GM23338 (cell line): Measurements from ENCODE around the gene SEMA3E. TPM values are rescaled to one million over a fixed set of nuclear protein-coding genes. Genes with fewer than 3 reads are reported as not detected.

ENCODE experiments used
- ATAC-seq: fragments of 200-7000 bp; cut with Tn5 transposase; 3 replicates; pipeline ENCODE4 v1.9.1; 2020
- DNase-seq: peaks from one replicate; pipeline ENCODE4 v3.0.0-alpha.2; 2015; ENCODE audit warnings: low spot score
- H2AFZ ChIP-seq: fragments of 200-600 bp; sonication (generic); 2 replicates; pipeline ENCODE4 v1.8.0; 2016; ENCODE audit warnings: antibody characterized with exemption, mild to moderate bottlenecking, moderate library complexity
- H3F3A ChIP-seq: fragments of 200-600 bp; sonication (generic); replicated peaks from 2 replicates; pipeline ENCODE4 v1.8.0; 2017; ENCODE audit warnings: antibody characterized with exemption, mixed run types, low read depth
- H3K27ac ChIP-seq: fragments of 200-600 bp; sonication (generic); 2 replicates; pipeline ENCODE4 v1.6.1; 2016; ENCODE audit warnings: low read depth
- H3K27me3 ChIP-seq: fragments of 200-600 bp; sonication (generic); 2 replicates; pipeline ENCODE4 v1.8.0; 2016; ENCODE audit warnings: mild to moderate bottlenecking, mixed run types, moderate library complexity; ENCODE audit not compliant: insufficient read depth
- H3K36me3 ChIP-seq: fragments of 200-600 bp; sonication (generic); 2 replicates; pipeline ENCODE4 v1.8.0; 2016; ENCODE audit warnings: mild to moderate bottlenecking; ENCODE audit not compliant: insufficient read depth
- H3K4me1 ChIP-seq: fragments of 200-600 bp; sonication (generic); 2 replicates; pipeline ENCODE4 v1.8.0; 2016; ENCODE audit warnings: mild to moderate bottlenecking, moderate library complexity; ENCODE audit not compliant: insufficient read depth
- H3K4me2 ChIP-seq: fragments of 200-600 bp; sonication (generic); 2 replicates; pipeline ENCODE4 v1.7.1; 2017; ENCODE audit warnings: mixed run types
- H3K4me3 ChIP-seq: fragments of 200-600 bp; sonication (generic); 2 replicates; pipeline ENCODE4 v1.6.1; 2016; ENCODE audit warnings: mixed run types
- H3K79me2 ChIP-seq: fragments of 200-600 bp; sonication (generic); replicated peaks from 2 replicates; pipeline ENCODE4 v1.8.0; 2017; ENCODE audit warnings: mild to moderate bottlenecking; ENCODE audit not compliant: insufficient read depth
- H3K9me2 ChIP-seq: fragments of 200-600 bp; sonication (generic); 2 replicates; pipeline ENCODE4 v1.8.0; 2017; ENCODE audit not compliant: insufficient read depth
- H4K20me1 ChIP-seq: fragments of 200-600 bp; sonication (generic); replicated peaks from 2 replicates; pipeline ENCODE4 v1.8.0; 2017; ENCODE audit warnings: mild to moderate bottlenecking; ENCODE audit not compliant: insufficient read depth
- H3K27ac Mint-ChIP-seq: 2 replicates; pipeline ENCODE4 v1.8.0; 2020; ENCODE audit warnings: inconsistent platforms, mild to moderate bottlenecking, moderate library complexity, mixed read lengths
- H3K27me3 Mint-ChIP-seq: 3 replicates; pipeline ENCODE4 v1.8.0; 2022; ENCODE audit warnings: low read depth, mild to moderate bottlenecking, moderate library complexity, mixed read lengths, inconsistent platforms; ENCODE audit not compliant: insufficient read depth, poor library complexity
- H3K36me3 Mint-ChIP-seq: 3 replicates; pipeline ENCODE4 v1.8.0; 2021; ENCODE audit warnings: low read depth, mild to moderate bottlenecking, inconsistent platforms, moderate library complexity, mixed read lengths
- H3K4me1 Mint-ChIP-seq: 3 replicates; pipeline ENCODE4 v1.8.0; 2020; ENCODE audit warnings: mild to moderate bottlenecking, inconsistent platforms, mixed read lengths
- H3K4me3 Mint-ChIP-seq: 3 replicates; pipeline ENCODE4 v1.8.0; 2021; ENCODE audit warnings: moderate library complexity, mild to moderate bottlenecking, inconsistent platforms, mixed read lengths
- H3K9me3 Mint-ChIP-seq: 3 replicates; pipeline ENCODE4 v1.8.0; 2020; ENCODE audit warnings: moderate library complexity, mild to moderate bottlenecking, inconsistent platforms, mixed read lengths
- NANOG ChIP-seq: IDR thresholded peaks from 2 replicates; pipeline ENCODE4 v1.6.1; 2016; ENCODE audit warnings: antibody characterized with exemption, borderline replicate concordance
- ZNF114 ChIP-seq: fragments of 250-450 bp; sonication (Bioruptor Pico); IDR thresholded peaks from 2 replicates; pipeline ENCODE4 v1.5.0; 2020; ENCODE audit warnings: mild to moderate bottlenecking, moderate library complexity
- polyA plus RNA-seq: library from polyadenylated mRNA; unstranded; fragments of >200 nt; fragmentation: Nextera tagmentation; extraction: Ambion mirVana; gene quantifications from 2 replicates; pipeline ENCODE4 v1.2.1, GENCODE V29; 2016
- total RNA-seq: library from RNA; depleted of rRNA; stranded (reverse); fragments of >200 nt; shearing (Covaris generic); gene quantifications from 2 replicates; pipeline ENCODE4 v1.2.3, GENCODE V29; 2014
- TF ChIP-seq, protein P1 (sequence below), 2 experiments: fragments of 200-600 bp in 1 of 2; sonication (generic) in 1 of 2; conservative IDR thresholded peaks; 2 replicates each; pipeline versions ENCODE4 v1.5.1 to v1.6.1; 2016 to 2017; ENCODE audit warnings: antibody characterized with exemption in 2 of 2, low read depth in 2 of 2, mild to moderate bottlenecking in 2 of 2, moderate library complexity in 1 of 2
- TF ChIP-seq, protein P2 (sequence below): fragments of 250-450 bp; sonication (Bioruptor Pico); IDR thresholded peaks from 2 replicates; pipeline ENCODE4 v1.5.0; 2020; ENCODE audit warnings: mild to moderate bottlenecking, moderate library complexity
- TF ChIP-seq, protein P3 (sequence below): IDR thresholded peaks from 2 replicates; pipeline ENCODE4 v1.6.1; 2016; ENCODE audit warnings: antibody characterized with exemption

The SEMA3E gene
- total and polyA plus RNA-seq, 2 experiments from 2014 or later, result 5.4 to 15.7 TPM

DNA sequence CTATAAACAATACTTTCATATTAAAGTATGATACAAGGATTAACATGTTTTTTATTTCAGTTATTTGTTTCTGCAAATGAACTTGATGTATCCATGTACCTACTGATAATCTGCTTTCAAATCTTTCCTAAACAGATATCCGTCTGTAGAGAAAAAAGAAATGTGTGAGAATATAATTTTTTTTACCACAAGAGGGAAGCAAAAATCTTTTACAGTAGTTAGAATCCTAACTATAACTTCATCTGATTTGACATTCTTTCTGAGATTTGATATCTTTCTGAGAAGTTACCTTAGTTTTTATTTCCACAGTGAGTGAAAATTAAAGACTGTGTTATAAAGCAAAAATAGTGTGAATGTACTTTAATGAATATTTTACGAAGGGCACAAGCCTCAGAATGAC, 282.3 kb downstream of the SEMA3E start:
- Mint-ChIP-seq H3K9me3 (no peaks in the 10 kb centered on the region), H3K27me3 (peaks cover under 1% of the 10 kb centered on the region), H3K4me1 (peaks cover 1% of the 10 kb centered on the region; the same call in 1 of the 3 replicates), H3K27ac (no peak overlapping the region), H3K4me3 (no peak overlapping the region), H3K36me3 (no peaks in the 10 kb centered on the region)
- TF ChIP-seq, protein P1, sequence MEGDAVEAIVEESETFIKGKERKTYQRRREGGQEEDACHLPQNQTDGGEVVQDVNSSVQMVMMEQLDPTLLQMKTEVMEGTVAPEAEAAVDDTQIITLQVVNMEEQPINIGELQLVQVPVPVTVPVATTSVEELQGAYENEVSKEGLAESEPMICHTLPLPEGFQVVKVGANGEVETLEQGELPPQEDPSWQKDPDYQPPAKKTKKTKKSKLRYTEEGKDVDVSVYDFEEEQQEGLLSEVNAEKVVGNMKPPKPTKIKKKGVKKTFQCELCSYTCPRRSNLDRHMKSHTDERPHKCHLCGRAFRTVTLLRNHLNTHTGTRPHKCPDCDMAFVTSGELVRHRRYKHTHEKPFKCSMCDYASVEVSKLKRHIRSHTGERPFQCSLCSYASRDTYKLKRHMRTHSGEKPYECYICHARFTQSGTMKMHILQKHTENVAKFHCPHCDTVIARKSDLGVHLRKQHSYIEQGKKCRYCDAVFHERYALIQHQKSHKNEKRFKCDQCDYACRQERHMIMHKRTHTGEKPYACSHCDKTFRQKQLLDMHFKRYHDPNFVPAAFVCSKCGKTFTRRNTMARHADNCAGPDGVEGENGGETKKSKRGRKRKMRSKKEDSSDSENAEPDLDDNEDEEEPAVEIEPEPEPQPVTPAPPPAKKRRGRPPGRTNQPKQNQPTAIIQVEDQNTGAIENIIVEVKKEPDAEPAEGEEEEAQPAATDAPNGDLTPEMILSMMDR (conservative IDR thresholded peaks at IDR 0.05; ENCODE audit: low read depth in 2 of 2), result peak in 1 of 2 experiments; percentile 65; a peak in 3 of 4 replicates
- TF ChIP-seq, protein P2, sequence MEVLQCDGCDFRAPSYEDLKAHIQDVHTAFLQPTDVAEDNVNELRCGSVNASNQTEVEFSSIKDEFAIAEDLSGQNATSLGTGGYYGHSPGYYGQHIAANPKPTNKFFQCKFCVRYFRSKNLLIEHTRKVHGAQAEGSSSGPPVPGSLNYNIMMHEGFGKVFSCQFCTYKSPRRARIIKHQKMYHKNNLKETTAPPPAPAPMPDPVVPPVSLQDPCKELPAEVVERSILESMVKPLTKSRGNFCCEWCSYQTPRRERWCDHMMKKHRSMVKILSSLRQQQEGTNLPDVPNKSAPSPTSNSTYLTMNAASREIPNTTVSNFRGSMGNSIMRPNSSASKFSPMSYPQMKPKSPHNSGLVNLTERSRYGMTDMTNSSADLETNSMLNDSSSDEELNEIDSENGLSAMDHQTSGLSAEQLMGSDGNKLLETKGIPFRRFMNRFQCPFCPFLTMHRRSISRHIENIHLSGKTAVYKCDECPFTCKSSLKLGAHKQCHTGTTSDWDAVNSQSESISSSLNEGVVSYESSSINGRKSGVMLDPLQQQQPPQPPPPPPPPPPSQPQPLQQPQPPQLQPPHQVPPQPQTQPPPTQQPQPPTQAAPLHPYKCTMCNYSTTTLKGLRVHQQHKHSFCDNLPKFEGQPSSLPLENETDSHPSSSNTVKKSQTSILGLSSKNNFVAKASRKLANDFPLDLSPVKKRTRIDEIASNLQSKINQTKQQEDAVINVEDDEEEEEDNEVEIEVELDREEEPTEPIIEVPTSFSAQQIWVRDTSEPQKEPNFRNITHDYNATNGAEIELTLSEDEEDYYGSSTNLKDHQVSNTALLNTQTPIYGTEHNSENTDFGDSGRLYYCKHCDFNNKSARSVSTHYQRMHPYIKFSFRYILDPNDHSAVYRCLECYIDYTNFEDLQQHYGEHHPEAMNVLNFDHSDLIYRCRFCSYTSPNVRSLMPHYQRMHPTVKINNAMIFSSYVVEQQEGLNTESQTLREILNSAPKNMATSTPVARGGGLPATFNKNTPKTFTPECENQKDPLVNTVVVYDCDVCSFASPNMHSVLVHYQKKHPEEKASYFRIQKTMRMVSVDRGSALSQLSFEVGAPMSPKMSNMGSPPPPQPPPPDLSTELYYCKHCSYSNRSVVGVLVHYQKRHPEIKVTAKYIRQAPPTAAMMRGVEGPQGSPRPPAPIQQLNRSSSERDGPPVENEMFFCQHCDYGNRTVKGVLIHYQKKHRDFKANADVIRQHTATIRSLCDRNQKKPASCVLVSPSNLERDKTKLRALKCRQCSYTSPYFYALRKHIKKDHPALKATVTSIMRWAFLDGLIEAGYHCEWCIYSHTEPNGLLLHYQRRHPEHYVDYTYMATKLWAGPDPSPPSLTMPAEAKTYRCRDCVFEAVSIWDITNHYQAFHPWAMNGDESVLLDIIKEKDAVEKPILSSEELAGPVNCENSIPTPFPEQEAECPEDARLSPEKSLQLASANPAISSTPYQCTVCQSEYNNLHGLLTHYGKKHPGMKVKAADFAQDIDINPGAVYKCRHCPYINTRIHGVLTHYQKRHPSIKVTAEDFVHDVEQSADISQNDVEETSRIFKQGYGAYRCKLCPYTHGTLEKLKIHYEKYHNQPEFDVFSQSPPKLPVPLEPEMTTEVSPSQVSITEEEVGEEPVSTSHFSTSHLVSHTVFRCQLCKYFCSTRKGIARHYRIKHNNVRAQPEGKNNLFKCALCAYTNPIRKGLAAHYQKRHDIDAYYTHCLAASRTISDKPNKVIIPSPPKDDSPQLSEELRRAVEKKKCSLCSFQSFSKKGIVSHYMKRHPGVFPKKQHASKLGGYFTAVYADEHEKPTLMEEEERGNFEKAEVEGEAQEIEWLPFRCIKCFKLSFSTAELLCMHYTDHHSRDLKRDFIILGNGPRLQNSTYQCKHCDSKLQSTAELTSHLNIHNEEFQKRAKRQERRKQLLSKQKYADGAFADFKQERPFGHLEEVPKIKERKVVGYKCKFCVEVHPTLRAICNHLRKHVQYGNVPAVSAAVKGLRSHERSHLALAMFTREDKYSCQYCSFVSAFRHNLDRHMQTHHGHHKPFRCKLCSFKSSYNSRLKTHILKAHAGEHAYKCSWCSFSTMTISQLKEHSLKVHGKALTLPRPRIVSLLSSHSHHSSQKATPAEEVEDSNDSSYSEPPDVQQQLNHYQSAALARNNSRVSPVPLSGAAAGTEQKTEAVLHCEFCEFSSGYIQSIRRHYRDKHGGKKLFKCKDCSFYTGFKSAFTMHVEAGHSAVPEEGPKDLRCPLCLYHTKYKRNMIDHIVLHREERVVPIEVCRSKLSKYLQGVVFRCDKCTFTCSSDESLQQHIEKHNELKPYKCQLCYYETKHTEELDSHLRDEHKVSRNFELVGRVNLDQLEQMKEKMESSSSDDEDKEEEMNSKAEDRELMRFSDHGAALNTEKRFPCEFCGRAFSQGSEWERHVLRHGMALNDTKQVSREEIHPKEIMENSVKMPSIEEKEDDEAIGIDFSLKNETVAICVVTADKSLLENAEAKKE (CRISPR knock-in tag), result no peak
- no peaks in the 10 kb centered on the region for H3K27me3 ChIP-seq
- no peak overlapping the region for H3K4me3 ChIP-seq
- no peak overlapping the region for H3K4me2 ChIP-seq
- H3K79me2 ChIP-seq, result no peaks in the 10 kb centered on the region
- no peaks in the 10 kb centered on the region for H3K9me2 ChIP-seq
- no peak overlapping the region for H3K27ac ChIP-seq
- no peaks in the 10 kb centered on the region for H3K36me3 ChIP-seq
- H3F3A ChIP-seq, result no peaks in the 10 kb centered on the region
- no peaks in the 10 kb centered on the region for H4K20me1 ChIP-seq
- ATAC-seq, result no peak
- H3K4me1 ChIP-seq, result no peaks in the 10 kb centered on the region
- H2AFZ ChIP-seq, result no peak overlapping the region
- peak; percentile 47 for DNase-seq

DNA sequence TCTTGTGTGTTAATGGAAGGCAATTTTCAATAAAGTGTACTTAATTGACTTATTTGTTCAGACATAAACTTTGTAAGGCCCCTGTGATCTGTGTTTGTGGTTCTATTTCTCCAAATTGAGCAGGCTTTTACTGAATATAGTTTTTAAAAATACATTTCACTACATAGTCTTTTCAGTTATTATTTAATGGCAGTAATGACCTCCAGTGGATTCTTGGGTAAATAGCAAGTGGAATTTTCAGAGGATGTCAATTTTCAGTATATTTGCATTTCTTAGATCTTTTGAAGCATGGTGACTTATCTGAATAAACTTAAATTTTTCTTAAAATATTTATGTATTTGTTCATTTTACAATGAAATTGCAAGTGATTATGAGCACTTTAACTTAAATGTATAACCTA, 283.2 kb downstream of the SEMA3E start:
- no peaks in the 10 kb centered on the region for H3K27me3 ChIP-seq
- H3K79me2 ChIP-seq, result no peaks in the 10 kb centered on the region
- H3K4me1 ChIP-seq, result no peaks in the 10 kb centered on the region
- H3K9me2 ChIP-seq, result no peaks in the 10 kb centered on the region
- H3K4me3 ChIP-seq, result no peak overlapping the region
- no peak overlapping the region for H3K4me2 ChIP-seq
- H3K36me3 ChIP-seq, result no peaks in the 10 kb centered on the region
- Mint-ChIP-seq H3K4me1 (no peaks in the 10 kb centered on the region), H3K27me3 (no peaks in the 10 kb centered on the region), H3K27ac (no peak overlapping the region), H3K9me3 (no peaks in the 10 kb centered on the region), H3K36me3 (no peaks in the 10 kb centered on the region), H3K4me3 (no peak overlapping the region)
- no peaks in the 10 kb centered on the region for H3F3A ChIP-seq
- no peak for DNase-seq
- no peak for ATAC-seq
- no peak overlapping the region for H2AFZ ChIP-seq
- H3K27ac ChIP-seq, result no peak overlapping the region
- no peaks in the 10 kb centered on the region for H4K20me1 ChIP-seq
- TF ChIP-seq, protein P1 (conservative IDR thresholded peaks at IDR 0.05; ENCODE audit: low read depth in 2 of 2), result peak in 1 of 2 experiments; percentile 47; a peak in 3 of 4 replicates
- TF ChIP-seq, protein P3, sequence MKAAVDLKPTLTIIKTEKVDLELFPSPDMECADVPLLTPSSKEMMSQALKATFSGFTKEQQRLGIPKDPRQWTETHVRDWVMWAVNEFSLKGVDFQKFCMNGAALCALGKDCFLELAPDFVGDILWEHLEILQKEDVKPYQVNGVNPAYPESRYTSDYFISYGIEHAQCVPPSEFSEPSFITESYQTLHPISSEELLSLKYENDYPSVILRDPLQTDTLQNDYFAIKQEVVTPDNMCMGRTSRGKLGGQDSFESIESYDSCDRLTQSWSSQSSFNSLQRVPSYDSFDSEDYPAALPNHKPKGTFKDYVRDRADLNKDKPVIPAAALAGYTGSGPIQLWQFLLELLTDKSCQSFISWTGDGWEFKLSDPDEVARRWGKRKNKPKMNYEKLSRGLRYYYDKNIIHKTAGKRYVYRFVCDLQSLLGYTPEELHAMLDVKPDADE, result no peak
- no peak for TF ChIP-seq NANOG
- TF ChIP-seq ZNF114 (CRISPR knock-in tag), result no peak
